HG02571 (cell line): ENCODE results near the gene SLC37A4.

ENCODE experiments used
- ATAC-seq: cut with Tn5 transposase; IDR thresholded peaks from one replicate; pipeline ENCODE4 v1.9.1; 2021; ENCODE audit warnings: mild to moderate bottlenecking, moderate library complexity; ENCODE audit not compliant: unreplicated experiment

Gene SLC37A4

GRCh38 chr11:118979434-118979833 lies 51.2 kb downstream of the SLC37A4 start:
- ATAC-seq, result no peak

- no peak for ATAC-seq
Measured at GRCh38 chr11:118975771-118976709, 54.6 kb downstream of the SLC37A4 start.
